K562 (cell line): ENCODE measurements around the gene CES1. TPM values are rescaled to one million over a fixed set of nuclear protein-coding genes. Genes with fewer than 3 reads are reported as not detected.
"Not testable (repeated sequence)": the region's sequence is repeated elsewhere in the genome, so short reads cannot be mapped to it uniquely, and the experiment has no call there.

Experiments
- ATAC-seq: fragments of 200-7000 bp; cut with Tn5 transposase; 3 replicates; pipeline ENCODE4 v1.9.1; 2020; ENCODE audit warnings: moderate library complexity
- BruUV-seq: library from RNA; stranded (reverse); fragments of 400-500 nt; replicated peaks from 2 replicates; lab custom pipeline; 2021; lab: Mats Ljungman, UMichigan
- CTCF ChIA-PET: fragments of 300-600 bp; formaldehyde crosslinking; extraction: SDS; loops from one replicate; lab custom pipeline; 2021; ENCODE audit warnings: low intra/inter-chr PET ratio; lab: Yijun Ruan, JAX
- POLR2A ChIA-PET: fragments of 300-600, 350-650 bp; sonication (Branson Sonifier 250); formaldehyde crosslinking; extraction: SDS; loops from one replicate; lab custom pipeline; 2021; ENCODE audit warnings: antibody characterized with exemption, inconsistent platforms; lab: Yijun Ruan, JAX
- DNase-seq, 4 experiments: peaks; one replicate each; pipeline versions ENCODE4 v3.0.0 to v3.0.0-alpha.2; 2011 to 2018; ENCODE audit warnings: low spot score in 3 of 4, mixed read lengths in 3 of 4; ENCODE audit errors: extremely low read depth in 1 of 4
- FAIRE-seq: peaks from 2 replicates; lab custom pipeline; 2011; peaks lifted over from hg19 to GRCh38; lab: Jason Lieb, UNC
- H2AFZ ChIP-seq: 2 replicates; pipeline ENCODE4 v1.6.0; 2011; ENCODE audit warnings: low read depth, low read length, control low read depth, inconsistent platforms
- H3K27ac ChIP-seq: fragments of 200-600 bp; 3 replicates; pipeline ENCODE4 v1.8.0; 2011; ENCODE audit warnings: low read depth, mild to moderate bottlenecking, control low read depth, inconsistent platforms, low read length, moderate library complexity, mixed read lengths; ENCODE audit errors: extremely low read depth
- H3K27me3 ChIP-seq, 2 experiments: fragments of 300-600 bp in 1 of 2; 2 replicates in 1 of 2; 3 replicates in 1 of 2; pipeline versions ENCODE4 v1.6.0 to v1.8.0; 2011; ENCODE audit warnings: inconsistent platforms in 2 of 2, low read length in 2 of 2, mild to moderate bottlenecking in 1 of 2, mixed read lengths in 1 of 2, moderate library complexity in 1 of 2; ENCODE audit not compliant: control insufficient read depth in 2 of 2, insufficient read depth in 2 of 2
- H3K36me3 ChIP-seq: fragments of 300-600 bp; 3 replicates; pipeline ENCODE4 v1.8.0; 2011; ENCODE audit warnings: mild to moderate bottlenecking, low read length, inconsistent platforms; ENCODE audit not compliant: control insufficient read depth, insufficient read depth
- H3K4me1 ChIP-seq, 2 experiments: fragments of 200-600 bp in 1 of 2; replicated peaks in 1 of 2; 2 replicates in 1 of 2; 3 replicates in 1 of 2; pipeline versions ENCODE4 v1.5.1 to v1.8.0; 2011; ENCODE audit warnings: inconsistent platforms in 2 of 2, low read length in 2 of 2, mild to moderate bottlenecking in 1 of 2, mixed read lengths in 1 of 2, moderate library complexity in 1 of 2; ENCODE audit not compliant: control insufficient read depth in 2 of 2, insufficient read depth in 2 of 2
- H3K4me2 ChIP-seq: 2 replicates; pipeline ENCODE4 v1.6.1; 2011; ENCODE audit warnings: low read length, control low read depth, inconsistent platforms, mixed read lengths; ENCODE audit not compliant: insufficient read depth
- H3K4me3 ChIP-seq: fragments of 200-600 bp; sonication (generic), shearing (Covaris generic); 2 replicates; pipeline ENCODE4 v1.5.1; 2016; ENCODE audit warnings: control low read depth, inconsistent platforms
- H3K79me2 ChIP-seq: fragments of 200-600 bp; 3 replicates; pipeline ENCODE4 v1.8.0; 2011; ENCODE audit warnings: low read length, inconsistent platforms; ENCODE audit not compliant: control insufficient read depth, insufficient read depth
- H3K9ac ChIP-seq, 2 experiments: 2 replicates each; pipeline versions ENCODE4 v1.6.0 to v1.6.1; 2011; ENCODE audit warnings: low read depth in 2 of 2, low read length in 2 of 2, control low read depth in 1 of 2, inconsistent platforms in 1 of 2, mild to moderate bottlenecking in 1 of 2, mixed read lengths in 1 of 2; ENCODE audit not compliant: insufficient read depth in 1 of 2
- H3K9me1 ChIP-seq: one replicate; pipeline ENCODE4 v1.6.0; 2011; ENCODE audit warnings: inconsistent platforms, mild to moderate bottlenecking, low read length, moderate library complexity; ENCODE audit not compliant: control insufficient read depth, insufficient read depth
- H3K9me3 ChIP-seq: replicated peaks from 2 replicates; pipeline ENCODE4 v1.5.1; 2011; ENCODE audit warnings: low read depth, low read length, inconsistent platforms; ENCODE audit not compliant: control insufficient read depth, insufficient read depth
- H4K20me1 ChIP-seq: replicated peaks from 2 replicates; pipeline ENCODE4 v1.6.1; 2011; ENCODE audit warnings: low read length, inconsistent platforms, mixed read lengths; ENCODE audit not compliant: control insufficient read depth, insufficient read depth
- WGBS: fragments of 100-300 bp; shearing (Covaris generic); methylation state at CpG from one replicate; pipeline ENCODE4 v1.1.6; 2016; ENCODE audit warnings: low coverage, mixed read lengths; ENCODE audit not compliant: insufficient coverage; ENCODE audit errors: missing lambda C conversion rate; 5-methylcytosine and 5-hydroxymethylcytosine counted together
- in situ Hi-C: fragments of 300-500 bp; cut with MboI; formaldehyde crosslinking; loops from 4 replicates; pipeline ENCODE4 v1.15.0; 2018; ENCODE audit warnings: inconsistent platforms, mixed read lengths
- intact Hi-C: fragments of 100-400 bp; cut with micrococcal nuclease; formaldehyde crosslinking; loops from 2 replicates; pipeline ENCODE4 v1.14.2; 2022
- polyA plus RNA-seq, 8 experiments: library from polyadenylated mRNA; depleted of rRNA in 4 of 8; stranded (reverse) in 5 of 8; unstranded in 3 of 8; fragments of >200 nt; fragmentation: Nextera tagmentation in 2 of 8; fragmentation: Illumina TruSeq in 1 of 8; extraction: Ambion mirVana in 2 of 8; extraction: Trizol in 1 of 8; gene quantifications; 2 replicates each; pipeline versions ENCODE4 v1.2.1 to v1.2.3, GENCODE V29; 2011 to 2014; ENCODE audit warnings: inconsistent platforms in 1 of 8, missing spikeins in 1 of 8
- total RNA-seq, 7 experiments: library from RNA; depleted of rRNA in 6 of 7; stranded (reverse); fragments of >200 nt in 6 of 7; fragmentation: Illumina TruSeq in 2 of 7; extraction: Trizol in 2 of 7; gene quantifications; 2 replicates each; pipeline versions ENCODE4 v1.2.1 to v1.2.3, GENCODE V29; 2011 to 2021; ENCODE audit warnings: low replicate concordance in 1 of 7

Gene CES1
- total and polyA plus RNA-seq, 9 of the 15 experiments (the other 6 are each of a cell fraction or from before 2014, with no cell fraction given), result 0.10 to 1.2 (median 0.16) TPM; not detected in 3

DNA sequence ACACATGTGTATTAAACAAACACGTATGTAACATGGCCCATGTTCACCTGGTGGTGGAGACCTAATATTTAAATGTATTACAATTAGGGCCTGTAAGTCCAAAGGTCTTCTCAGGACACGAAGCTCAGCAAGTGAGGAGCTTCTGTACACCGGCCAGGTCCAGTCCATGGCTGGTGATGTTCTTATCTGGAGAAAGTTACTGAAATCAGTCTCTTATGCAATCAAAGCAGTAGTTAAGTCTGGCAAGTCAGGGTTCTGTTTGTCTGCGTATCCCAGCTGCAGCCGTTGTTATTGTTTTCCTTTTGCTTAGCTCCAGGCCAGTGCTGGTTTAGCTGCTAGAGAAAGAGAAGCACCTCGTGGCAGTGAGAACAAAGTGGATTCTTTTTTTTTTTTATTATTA is 41.4 kb downstream of the CES1 start:
- no CpG with 5 or more reads among the region's 6 CpGs for WGBS
- POLR2A ChIA-PET, H3K4me3 ChIP-seq, in situ Hi-C loops, ATAC-seq, CTCF ChIA-PET, H3K36me3 ChIP-seq, DNase-seq, H3K9ac ChIP-seq, FAIRE-seq, H3K9me1 ChIP-seq, H3K79me2 ChIP-seq, H3K4me1 ChIP-seq, H3K27me3 ChIP-seq, H4K20me1 ChIP-seq, BruUV-seq, intact Hi-C loops, H3K9me3 ChIP-seq, H3K27ac ChIP-seq, H2AFZ ChIP-seq, H3K4me2 ChIP-seq: not testable (repeated sequence)

DNA sequence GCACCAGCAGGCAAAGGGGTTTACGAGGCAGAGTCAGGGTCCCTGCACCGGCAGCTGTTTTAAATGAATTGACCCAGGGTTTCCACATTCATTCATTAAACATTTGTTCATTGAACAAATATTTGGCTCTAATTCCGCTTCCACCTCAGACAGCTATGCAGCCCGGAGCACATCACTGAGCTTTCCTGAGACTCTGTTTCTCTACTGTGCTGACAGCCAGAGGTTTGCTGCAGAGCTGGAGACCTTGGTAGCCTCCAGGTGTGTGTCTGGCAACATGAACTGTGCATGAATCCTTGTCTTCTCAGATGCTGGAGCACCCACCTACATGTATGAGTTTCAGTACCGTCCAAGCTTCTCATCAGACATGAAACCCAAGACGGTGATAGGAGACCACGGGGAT is 42.7 kb downstream of the CES1 start:
- intact Hi-C loops, FAIRE-seq: not testable (repeated sequence)

DNA sequence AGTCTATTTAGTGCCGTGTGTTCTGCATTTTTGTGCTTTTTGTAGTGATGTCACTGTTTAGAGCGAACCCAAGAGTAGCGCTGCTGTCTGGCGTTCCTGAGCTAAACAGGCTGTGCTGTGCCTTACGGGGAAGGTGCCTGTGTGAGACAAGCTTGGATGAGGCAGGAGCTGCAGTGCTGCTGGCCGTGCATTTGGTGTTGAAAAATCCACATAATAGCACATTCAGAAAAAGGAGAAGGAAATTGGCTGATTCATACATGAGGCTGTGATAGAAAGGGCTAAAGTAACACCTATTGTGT is 50.2 kb downstream of the CES1 start:
- ATAC-seq, CTCF ChIA-PET, H3K36me3 ChIP-seq, H3K9ac ChIP-seq, H4K20me1 ChIP-seq, H3K4me2 ChIP-seq, H3K79me2 ChIP-seq, DNase-seq, in situ Hi-C loops, intact Hi-C loops, H3K27me3 ChIP-seq, H3K9me3 ChIP-seq, H3K4me1 ChIP-seq, BruUV-seq, H3K4me3 ChIP-seq, H2AFZ ChIP-seq, H3K9me1 ChIP-seq, FAIRE-seq, H3K27ac ChIP-seq, POLR2A ChIA-PET: not testable (repeated sequence)
- no CpG with 5 or more reads among the region's 6 CpGs for WGBS

More for the DNA sequence above, 42.7 kb downstream of the CES1 start:
- DNase-seq, H3K9me1 ChIP-seq, H3K4me2 ChIP-seq, ATAC-seq, in situ Hi-C loops, H3K27me3 ChIP-seq, BruUV-seq, H3K4me1 ChIP-seq, H3K9me3 ChIP-seq, H3K27ac ChIP-seq, H3K36me3 ChIP-seq, H2AFZ ChIP-seq, H3K79me2 ChIP-seq, POLR2A ChIA-PET, H4K20me1 ChIP-seq, H3K9ac ChIP-seq, CTCF ChIA-PET, H3K4me3 ChIP-seq: not testable (repeated sequence)
- WGBS, result 6% methylated on average over 2 of the region's 7 CpGs

DNA sequence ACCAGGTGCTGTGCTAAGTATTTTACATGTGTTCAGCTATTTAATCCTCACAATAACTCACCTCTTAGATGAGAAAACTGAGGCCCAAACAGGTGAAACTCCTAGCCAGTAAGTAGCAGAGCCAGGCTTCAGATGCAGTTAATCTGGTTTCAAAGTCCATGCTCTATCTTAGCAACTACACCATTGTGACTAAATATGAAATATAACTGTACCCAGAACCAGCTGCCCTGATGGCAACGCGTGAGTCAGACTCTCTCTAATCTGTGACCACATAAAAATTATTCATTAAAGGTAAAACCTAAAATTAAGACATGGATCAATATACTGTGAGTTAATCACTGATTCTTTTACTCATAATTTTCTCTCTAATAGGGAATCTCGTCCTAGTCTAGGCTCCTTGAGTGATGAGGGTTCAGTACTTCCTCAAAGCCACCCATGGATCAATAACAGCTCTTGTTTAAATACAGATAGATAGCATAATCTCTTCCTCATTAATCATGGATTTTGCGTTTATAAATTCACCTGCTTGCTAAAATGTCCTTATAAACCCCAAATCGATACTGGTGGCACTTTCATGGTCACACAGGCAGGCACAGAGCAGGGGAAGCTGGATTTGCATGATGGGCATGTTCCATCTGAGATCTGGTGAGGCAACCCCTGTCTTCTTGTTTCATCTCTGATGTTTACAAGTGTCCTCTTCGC is 50.7 kb downstream of the CES1 start:
- intact Hi-C loops, H3K9me3 ChIP-seq, H3K36me3 ChIP-seq, ATAC-seq, H3K27ac ChIP-seq, FAIRE-seq, H3K9ac ChIP-seq, H3K4me1 ChIP-seq, BruUV-seq, H4K20me1 ChIP-seq, H3K4me3 ChIP-seq, H3K9me1 ChIP-seq, CTCF ChIA-PET, H3K27me3 ChIP-seq, DNase-seq, POLR2A ChIA-PET, H3K79me2 ChIP-seq, in situ Hi-C loops, H2AFZ ChIP-seq, H3K4me2 ChIP-seq: not testable (repeated sequence)
- 0% methylated on average over 5 of the region's 6 CpGs for WGBS
